HG02981 (cell line): ENCODE results near the gene RPAIN.
"Not testable (repeated sequence)": the region's sequence is repeated elsewhere in the genome, so short reads cannot be mapped to it uniquely, and the experiment has no call there.

Experiments used
- ATAC-seq: cut with Tn5 transposase; IDR thresholded peaks from one replicate; pipeline ENCODE4 v1.9.1; 2021; ENCODE audit warnings: mild to moderate bottlenecking, moderate library complexity; ENCODE audit not compliant: unreplicated experiment

Gene RPAIN

DNA sequence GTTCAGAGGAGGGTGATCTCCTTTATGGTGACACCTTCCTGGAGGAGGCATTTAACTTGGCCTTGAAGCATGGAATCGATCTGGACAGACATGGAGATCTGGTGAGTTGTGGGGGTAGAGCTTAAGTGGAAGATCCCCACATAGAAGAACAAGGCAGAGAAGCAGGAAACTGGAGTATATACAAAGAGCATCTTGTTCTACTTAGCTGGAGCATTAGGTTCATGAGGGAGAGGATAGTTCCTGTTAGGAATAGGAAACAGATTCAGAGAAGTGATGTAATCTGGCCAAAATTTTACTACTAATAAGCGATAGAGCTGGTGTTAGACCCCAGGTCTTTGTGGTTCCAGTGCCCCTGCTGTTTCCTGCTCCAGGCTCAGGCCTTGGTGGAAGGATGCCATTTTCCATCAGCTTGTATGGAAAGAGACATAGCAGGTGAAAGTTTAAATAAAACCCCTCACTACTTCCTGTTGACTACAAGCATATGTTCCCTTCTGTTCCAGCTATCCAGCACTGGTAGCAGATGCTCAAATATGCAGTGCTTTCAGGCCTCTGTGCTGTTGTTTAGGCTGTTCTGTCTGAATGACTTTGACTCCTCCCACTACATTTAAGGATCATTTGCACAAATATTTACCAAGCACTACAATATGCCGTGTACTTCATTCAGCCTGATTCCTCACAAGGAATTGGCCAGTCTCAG lies 9.4 kb downstream of the RPAIN start:
- ATAC-seq, result no peak

DNA sequence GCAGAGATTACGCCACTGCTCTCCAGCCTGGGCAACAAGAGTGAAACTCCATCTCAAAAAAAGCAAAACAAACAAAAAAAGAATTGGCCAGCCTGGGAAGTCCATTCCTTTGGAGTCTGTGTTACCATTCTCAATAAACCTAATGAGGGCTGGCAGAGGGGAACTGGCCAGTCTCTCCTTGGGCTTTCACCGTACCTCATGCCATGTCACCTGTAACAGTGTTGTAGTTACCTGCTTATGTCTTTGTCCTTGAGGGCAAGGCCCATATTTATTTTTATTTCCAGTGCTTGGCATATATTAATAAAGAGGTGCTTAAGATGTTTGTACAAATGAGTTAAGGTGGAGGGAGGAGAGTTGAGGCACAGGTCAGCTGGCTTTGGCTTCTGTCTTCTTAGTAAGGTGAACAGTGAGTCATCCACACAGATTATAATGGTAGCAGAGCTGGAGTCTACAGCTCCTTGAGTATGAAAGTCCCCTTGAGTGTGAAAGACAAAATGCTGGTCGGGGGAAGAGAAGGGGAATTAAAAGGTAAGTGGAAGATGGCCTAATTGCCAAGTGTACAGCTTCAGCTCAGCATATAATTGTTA lies 10.5 kb downstream of the RPAIN start:
- ATAC-seq, result no peak

DNA sequence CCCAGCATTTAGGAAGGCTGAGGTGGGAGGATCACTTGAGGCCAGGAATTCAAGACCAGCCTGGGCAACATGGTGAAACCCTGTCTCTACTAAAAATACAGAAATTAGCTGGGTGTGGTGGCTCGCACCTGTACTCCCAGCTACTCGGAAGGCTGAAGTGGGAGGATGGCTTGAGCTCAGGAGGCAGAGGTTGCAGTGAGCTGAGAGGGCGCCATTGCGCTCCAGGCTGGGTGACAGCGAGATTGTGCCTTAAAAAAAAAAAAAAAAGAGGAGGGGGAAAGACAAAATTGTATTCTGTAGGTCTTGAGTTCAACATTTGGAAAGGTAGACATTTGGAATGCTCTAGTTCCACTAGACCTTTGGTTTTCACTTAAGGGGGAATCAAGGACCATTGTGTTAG lies 11.3 kb downstream of the RPAIN start:
- ATAC-seq, result not testable (repeated sequence)

DNA sequence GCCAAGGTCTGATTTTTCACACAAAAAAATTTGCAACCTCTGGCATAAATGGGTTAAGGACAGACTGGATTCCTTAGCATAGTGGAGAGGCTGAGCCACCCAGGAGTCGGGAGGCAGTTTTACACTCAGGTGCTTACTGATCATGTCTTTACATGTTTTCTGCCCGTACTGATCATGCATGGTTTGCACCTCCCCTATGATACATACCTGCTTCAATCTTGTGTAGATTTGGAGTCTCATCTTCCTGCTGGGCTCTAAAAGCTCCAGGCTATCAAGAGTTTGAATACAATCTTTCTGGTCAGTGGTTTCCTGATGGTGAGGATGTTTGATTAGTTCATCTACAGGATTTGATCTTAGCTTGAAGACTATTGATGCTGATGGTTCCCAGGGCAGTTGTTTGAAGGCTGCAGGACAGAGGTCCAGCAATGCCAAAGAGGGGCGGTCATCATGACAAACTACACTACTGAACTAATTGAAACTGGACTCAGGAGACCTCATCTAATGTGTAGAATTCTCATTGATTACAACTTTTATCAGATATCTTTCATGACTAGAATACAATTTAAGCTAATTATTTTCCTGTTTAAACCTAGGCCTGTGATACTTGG lies 12.1 kb downstream of the RPAIN start:
- no peak for ATAC-seq

DNA sequence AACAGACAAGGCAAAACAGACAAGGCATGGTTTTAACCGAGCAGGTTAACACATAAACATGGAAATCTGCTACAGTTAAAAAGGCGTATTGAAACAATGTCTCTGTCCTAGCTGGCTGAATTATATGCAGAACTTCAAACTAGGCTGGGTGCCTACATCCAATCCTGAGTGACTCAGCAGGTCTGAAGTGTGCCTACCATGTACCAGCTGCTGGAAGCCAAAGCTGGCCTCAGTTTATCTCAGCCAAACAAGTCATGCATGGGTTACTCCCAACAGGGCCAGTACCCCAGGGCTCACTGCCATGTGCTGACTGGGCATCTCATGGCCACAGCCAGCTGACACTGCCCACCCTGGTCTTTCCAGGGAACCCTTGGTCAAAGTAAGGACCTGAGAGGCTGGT lies 15.0 kb downstream of the RPAIN start:
- ATAC-seq, result no peak

DNA sequence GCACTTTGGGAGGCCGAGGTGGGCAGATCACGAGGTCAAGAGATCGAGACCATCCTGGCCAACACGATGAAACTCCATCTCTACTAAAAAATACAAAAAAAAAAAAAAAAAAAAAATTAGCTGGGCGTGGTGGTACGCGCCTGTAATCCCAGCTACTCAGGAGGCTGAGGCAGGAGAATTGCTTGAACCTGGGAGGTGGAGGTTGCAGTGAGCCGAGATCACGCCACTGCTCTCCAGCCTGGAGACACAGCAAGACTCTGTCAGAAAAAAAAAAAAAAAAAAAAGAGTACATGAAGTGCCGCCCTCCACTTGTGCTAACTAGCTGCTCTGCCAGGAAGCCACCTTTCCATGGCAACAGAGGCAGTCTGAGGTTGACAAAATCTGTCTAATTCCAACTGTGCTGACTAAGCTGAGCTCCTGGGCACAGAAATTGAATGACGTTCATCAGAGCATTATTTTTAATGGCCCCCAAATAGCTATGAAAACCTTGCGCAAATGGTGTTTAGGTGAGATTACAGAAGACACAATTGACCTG lies 15.9 kb downstream of the RPAIN start:
- not testable (repeated sequence) for ATAC-seq

DNA sequence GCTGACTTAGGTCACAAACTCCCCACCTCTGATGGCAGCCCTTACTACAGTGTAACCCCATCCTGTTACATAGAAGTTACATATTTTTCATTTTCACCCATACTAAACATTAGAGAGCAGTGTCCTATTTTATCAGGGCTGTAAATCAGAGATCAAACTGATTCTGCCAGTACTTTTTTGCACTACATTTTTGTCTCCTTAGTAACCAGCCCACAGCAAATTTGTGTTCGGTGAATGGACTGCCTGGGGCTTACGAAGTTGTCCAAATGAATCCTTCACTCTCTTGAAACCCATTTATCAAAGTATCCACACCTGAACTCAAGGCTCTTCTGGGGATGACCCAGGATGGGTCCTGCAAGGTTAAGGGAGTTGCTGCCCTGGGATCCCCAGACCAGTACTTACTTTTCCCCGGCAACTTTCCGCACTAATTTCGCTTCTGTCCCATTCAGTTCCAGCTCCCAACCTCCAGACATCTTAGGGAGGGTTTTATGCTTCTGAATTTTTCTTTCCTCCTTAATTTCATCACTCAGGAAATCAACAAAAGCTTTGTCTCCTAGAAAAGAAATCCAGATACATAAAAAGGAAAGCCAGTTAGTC lies 17.8 kb downstream of the RPAIN start:
- no peak for ATAC-seq

DNA sequence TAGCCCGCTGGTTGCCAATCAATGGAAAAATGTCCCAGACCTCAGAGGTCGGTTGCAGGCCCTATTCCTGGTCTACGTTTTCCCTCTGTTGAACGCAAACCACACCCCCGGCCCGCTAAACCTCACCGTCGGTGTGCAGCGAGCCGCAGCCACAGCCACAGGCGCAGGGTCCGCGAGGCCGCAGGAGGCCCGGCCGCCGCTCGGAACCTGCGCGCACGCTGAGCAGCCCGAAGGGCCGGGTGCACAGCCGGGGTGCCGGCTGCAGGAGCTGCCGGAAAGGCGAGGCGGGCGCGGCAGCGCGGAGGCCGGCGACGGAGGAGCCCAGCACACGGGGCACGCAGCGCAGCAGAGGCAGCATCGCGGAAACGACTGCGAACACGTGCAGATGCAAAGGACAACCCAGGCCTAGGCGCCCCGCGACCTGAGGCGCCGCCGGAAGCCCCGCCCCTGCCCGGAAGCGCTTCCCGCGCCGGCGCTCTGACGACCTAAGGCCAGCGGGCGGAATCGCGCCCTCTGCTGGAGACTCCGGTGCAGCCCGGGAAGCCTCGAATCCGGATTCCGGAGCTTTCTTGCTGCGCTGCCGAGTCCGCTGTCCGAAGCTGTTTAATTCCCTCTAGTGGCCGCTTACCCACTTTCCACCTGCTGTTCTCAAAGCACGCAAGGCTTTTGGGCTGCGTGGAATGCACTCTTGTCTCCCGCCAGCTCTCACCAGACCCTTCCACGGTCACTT lies 18.9 kb downstream of the RPAIN start, which contains the start of gene C1QBP:
TSS of gene C1QBP (minus strand) at position 440 of the 730 bp plus-strand sequence. CDS start at position 358, 82 bp downstream.
- ATAC-seq, result peak; percentile 73

DNA sequence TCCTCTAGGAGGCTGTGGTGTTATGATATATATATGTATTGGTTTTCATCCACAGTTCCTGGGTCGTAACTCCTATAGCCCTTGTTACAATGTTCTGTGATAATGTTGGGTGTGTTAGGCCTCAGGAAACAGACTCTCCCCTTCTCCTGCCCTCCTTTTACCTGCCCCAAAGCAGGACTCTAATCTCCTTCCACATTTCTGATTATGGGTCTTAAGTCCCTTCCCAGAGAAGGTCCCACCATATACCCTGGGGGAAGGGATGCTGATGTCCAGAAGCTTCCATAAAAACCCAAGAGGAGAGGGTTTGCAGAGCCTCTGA lies 19.4 kb downstream of the RPAIN start:
- ATAC-seq, result no peak

DNA sequence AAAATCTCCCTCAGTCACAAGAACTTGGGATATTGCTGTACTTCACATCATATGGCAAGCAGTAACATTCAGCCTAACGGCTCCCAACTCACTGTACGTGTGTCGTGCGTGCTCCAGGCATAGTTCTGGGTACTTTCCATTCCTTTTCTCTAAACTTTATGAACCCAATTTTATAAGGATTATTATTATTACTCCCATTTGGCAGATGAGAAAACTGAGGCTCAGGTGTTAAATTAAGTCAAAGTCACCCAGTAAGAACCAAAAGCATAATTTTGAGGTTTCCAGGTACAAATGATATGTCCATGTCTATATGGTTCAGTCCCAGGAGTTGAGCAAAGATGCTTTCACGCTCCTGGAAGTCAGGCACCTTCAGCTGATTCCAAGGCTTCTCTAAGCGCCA lies 23.7 kb downstream of the RPAIN start:
- no peak for ATAC-seq

DNA sequence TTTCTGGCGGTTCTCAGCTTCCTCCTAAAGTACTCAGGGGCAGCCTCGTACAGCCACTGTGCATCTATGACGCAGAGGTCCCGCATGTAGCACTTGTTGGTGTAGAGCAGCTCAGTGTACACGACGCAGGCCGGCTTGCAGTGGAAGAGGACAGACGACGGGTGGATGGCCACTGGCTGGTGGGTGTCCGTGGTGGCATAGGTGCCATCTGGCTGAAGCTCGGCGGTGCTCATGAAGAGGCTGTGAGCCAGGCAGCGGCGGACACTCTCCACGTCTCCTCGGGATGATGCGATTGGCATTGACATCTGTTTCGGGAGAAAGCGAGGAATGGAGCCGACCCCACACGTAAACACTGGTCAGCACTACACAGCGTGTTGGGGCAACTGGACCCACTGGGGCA lies 24.2 kb downstream of the RPAIN start:
- no peak for ATAC-seq

DNA sequence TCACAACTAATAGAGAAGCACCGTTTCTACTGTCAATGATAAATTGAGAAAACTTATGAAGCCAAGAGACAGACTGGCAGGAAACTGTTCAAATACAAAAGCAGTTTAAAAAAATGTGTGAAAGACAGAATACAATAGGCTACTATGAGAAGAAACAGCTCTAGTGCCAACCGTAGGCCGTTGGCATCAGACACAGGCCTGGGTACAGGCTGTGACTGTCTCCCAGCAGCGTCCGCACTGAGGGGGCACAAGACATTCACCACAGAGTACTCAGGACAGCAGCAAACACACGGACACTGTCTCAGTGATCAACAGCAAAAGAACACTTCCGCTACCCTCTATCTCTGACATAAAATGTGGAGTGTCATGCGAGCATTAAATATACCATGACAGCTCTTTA lies 26.8 kb downstream of the RPAIN start:
- ATAC-seq, result no peak

DNA sequence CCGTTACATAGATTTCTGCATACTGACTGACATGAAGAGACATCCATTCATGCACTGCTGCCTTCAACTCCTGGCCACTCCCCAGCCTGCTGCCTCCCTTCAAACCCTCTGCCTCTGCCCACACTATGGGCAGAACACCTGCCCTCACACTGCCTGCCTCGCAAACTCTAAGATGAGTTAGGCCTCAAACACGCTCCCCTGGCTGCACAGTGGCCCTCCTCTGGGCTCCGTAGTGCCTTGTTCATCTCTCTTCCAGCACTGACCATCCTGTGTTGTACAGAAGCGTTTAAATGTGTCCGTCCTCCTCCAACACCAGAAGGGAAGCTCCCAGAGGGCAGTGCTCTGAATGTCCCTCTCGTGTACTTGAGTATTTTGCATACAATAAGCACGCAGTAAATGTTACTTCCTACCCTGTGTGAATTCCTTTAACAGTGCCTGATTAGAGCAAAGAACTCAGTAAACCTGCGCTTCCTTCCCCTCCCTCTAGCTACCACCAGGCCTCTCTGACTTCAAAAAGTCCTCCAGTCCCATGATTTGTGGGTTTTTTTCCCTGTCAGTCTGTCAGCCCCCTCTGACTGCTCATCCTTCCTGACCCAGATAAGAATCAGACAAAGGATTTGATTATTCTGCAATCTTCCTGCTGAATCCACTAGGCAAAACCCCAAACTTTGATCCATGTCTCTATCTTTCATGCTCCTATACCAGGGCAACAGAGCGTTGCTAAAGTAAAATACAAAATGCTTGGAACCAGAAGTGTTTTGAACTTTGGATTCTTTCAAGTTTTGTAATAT lies 44.9 kb downstream of the RPAIN start:
- ATAC-seq, result no peak

DNA sequence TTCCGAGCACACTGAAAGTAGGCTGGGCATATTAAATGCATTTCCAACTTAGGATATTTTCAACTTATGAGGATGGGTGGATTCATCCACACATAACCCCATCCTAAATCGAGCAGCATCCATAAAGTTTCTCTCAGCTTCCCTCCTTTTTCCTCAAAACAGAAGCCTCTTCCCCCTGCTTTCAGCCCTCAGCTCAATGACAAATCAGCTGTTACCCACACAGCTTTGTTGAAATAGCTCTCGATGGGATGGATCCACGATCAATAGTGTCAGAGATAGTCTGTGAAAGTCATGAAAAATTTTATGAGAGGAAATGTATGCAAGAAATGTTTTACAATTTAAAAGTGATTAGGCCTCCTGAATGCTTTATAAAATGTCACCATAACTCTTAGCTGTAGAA lies 46.3 kb downstream of the RPAIN start:
- no peak for ATAC-seq

DNA sequence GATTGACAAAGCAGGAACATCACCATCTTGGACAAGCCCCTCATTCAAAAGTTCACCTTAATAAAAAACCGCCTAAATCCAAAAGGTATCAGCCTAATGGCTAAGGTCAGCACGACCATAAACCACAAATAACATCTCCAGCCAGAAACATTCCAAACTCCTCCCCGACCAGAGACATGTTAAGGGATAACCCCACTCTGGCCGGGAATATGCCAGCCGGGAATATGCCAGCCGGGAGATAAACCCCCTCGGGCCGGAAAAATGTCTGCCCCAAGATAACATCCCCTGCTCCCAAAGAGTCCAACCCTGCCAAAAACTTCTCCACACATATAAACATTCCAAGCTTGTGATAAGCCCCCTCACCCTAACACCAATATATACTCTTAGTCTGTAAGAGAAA lies 47.4 kb downstream of the RPAIN start:
- ATAC-seq, result no peak

DNA sequence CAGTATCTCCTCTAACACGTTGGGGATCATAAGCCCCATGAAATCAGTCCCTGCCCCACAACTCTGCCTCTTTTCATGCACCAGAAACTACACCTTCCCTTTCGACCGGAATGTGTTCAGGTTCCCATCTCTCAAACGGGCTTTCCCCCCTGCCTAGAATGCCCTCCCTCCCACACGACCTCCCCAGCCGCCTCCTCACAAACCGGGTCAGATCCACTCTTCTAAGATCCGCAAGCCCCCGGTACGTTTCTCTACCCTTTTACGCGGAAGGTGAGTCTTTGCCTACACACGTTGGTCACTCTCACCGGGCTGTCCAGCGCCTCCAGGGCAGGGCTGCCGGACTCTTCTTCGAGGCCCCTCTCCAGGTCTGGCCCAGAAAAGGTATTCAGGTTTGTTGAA lies 48.1 kb downstream of the RPAIN start:
- peak; percentile 8 for ATAC-seq

DNA sequence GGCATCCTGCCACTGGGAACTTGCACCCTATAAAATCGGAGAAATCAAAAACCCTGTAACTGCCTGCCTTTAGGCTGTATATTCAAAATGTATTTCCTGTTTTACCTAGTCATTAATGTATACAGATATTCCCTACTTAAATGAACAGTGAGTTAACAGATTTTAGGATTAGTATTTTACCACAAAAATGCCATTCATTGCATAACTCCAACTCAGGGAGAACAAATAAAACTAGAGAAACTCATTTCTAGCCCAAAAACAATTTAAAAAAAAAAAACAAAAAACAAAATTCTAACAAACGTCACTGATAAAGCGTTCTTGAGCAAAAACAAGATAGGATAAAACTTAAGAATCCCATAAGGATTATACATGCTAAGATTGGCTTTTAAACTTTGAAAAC lies 52.5 kb downstream of the RPAIN start:
- ATAC-seq, result no peak

DNA sequence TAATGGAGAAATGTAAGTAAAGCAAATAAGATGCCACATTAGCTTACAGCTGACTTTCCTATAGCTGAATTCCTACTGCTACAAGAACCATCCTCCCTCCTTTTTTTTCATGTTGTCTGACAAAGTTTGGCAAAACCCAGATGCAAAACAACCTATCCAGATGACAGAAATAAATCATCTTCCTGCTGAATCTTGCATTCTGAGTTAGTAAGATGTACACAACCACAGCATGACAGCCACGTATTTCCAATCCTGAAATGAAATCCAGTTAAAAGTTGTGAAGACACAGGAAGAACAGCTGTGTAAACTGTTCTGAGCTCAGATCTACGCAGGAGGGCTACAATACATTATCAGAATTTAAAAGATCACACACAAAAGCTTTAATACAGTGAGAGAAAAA lies 53.9 kb downstream of the RPAIN start:
- ATAC-seq, result no peak

DNA sequence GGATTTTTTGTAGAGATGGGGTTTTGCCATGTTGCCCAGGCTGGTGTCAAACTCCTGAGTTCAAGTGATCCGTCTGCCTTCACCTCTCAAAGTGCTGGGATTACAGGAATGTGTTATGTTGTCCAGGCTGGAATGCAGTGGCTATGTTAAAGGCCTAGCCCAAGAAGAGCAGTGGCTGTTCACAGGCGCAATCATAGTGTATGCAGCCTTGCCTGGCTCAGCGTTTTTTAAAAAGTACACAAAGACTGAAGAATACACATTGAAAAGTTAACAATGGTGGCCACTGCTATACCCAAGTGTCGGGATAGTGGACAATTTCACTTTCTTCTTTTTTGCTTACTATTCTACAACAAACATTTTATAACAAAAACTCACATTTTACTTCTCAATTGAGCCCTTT lies 59.0 kb downstream of the RPAIN start:
- ATAC-seq, result no peak

DNA sequence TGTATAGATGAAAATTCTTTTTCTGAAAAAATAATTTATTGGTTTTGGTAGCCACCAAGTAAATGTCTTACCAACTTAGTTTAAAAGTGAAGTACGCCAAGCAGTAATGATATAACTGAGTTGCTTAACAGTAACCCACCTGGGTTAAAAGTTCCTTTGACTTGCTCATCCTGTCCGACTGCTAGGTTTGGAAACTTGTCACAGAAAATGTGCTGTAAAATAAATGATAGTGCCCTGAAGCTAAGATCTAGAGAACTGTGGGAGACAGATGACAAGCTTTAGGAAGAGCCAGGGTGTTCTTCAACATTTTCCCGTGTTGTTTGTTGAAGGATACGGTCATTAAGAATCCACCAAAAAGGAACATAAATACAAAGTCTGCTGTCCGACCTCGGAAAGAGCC lies 61.0 kb downstream of the RPAIN start:
- no peak for ATAC-seq

DNA sequence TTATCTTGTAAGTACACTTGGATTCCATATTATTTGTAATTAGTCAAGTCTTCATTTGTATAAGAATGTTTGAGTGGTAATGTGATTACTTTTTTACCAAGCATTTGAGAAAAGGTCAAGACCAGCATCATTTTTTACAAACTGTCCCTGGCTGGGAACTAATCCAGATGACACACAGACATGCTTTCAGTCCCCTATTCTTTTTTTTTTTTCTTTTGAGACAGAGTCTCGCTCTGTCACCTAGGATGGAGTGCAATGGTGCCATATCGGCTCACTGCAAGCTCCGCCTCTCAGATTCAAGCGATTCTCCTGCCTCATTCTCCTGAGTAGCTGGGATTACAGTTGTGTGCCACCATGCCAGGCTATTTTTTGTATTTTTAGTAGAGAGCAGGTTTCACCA lies 61.5 kb downstream of the RPAIN start:
- no peak for ATAC-seq
